HG03159 (cell line): ENCODE measurements around the gene ADAM10.
"Not testable (repeated sequence)": the region's sequence is repeated elsewhere in the genome, so short reads cannot be mapped to it uniquely, and the experiment has no call there.

ENCODE experiments used
- ATAC-seq: cut with Tn5 transposase; IDR thresholded peaks from one replicate; pipeline ENCODE4 v1.9.1; 2021; ENCODE audit warnings: mild to moderate bottlenecking, moderate library complexity; ENCODE audit not compliant: unreplicated experiment

Gene ADAM10

GRCh38 chr15:58622877-58623276 is 126.6 kb downstream of the ADAM10 start:
- ATAC-seq = no peak

- ATAC-seq = not testable (repeated sequence)
These were observed 129.2 kb downstream of the ADAM10 start for GRCh38 chr15:58620268-58620667.

GRCh38 chr15:58616171-58616570 is 133.3 kb downstream of the ADAM10 start:
- ATAC-seq = no peak

GRCh38 chr15:58611731-58612676 is 137.5 kb downstream of the ADAM10 start:
- ATAC-seq = no peak

- no peak for ATAC-seq
These were observed 140.8 kb downstream of the ADAM10 start for GRCh38 chr15:58608711-58609110.

- no peak for ATAC-seq
These were observed 141.3 kb downstream of the ADAM10 start for GRCh38 chr15:58608129-58608590.

- ATAC-seq = no peak
These were observed 142.9 kb downstream of the ADAM10 start for GRCh38 chr15:58606577-58607080.

GRCh38 chr15:58605931-58606530 is 143.5 kb downstream of the ADAM10 start:
- ATAC-seq = no peak

- no peak for ATAC-seq
These were observed 145.0 kb downstream of the ADAM10 start for GRCh38 chr15:58604455-58604923.

GRCh38 chr15:58603927-58604326 is 145.6 kb downstream of the ADAM10 start:
- ATAC-seq = not testable (repeated sequence)

- ATAC-seq = no peak
These were observed 146.7 kb downstream of the ADAM10 start for GRCh38 chr15:58602823-58603222.

GRCh38 chr15:58598829-58599210 is 150.7 kb downstream of the ADAM10 start:
- no peak for ATAC-seq

GRCh38 chr15:58597943-58598828 is 151.3 kb downstream of the ADAM10 start:
- no peak for ATAC-seq

GRCh38 chr15:58595516-58596263 is 153.8 kb downstream of the ADAM10 start:
- no peak for ATAC-seq

- ATAC-seq = no peak
These were observed 154.6 kb downstream of the ADAM10 start for GRCh38 chr15:58594898-58595297.

GRCh38 chr15:58593870-58594269 is 155.6 kb downstream of the ADAM10 start:
- no peak for ATAC-seq

GRCh38 chr15:58590926-58591325 is 158.6 kb downstream of the ADAM10 start:
- ATAC-seq = no peak

- no peak for ATAC-seq
These were observed 159.3 kb downstream of the ADAM10 start for GRCh38 chr15:58590236-58590635.

- no peak for ATAC-seq
These were observed 160.5 kb downstream of the ADAM10 start for GRCh38 chr15:58589047-58589446.

GRCh38 chr15:58588096-58588495 is 161.4 kb downstream of the ADAM10 start:
- no peak for ATAC-seq
